HL-60 (cell line): ENCODE results near the gene OPRL1.

Source experiments
- DNase-seq, 2 experiments: peaks; one replicate each; pipeline ENCODE4 v3.0.0-alpha.2; 2010 to 2020; ENCODE audit warnings: low read depth in 1 of 2, low spot score in 1 of 2
- H3K27ac ChIP-seq: fragments of 250-450 bp; sonication (Bioruptor Pico); replicated peaks from 2 replicates; pipeline ENCODE4 v1.5.1; 2020; ENCODE audit warnings: mild to moderate bottlenecking, moderate library complexity
- H3K27me3 ChIP-seq: fragments of 250-450 bp; sonication (Bioruptor Pico); 2 replicates; pipeline ENCODE4 v1.5.1; 2021; ENCODE audit warnings: mild to moderate bottlenecking, moderate library complexity; ENCODE audit not compliant: insufficient read depth, poor library complexity, severe bottlenecking
- H3K4me3 ChIP-seq: replicated peaks from 2 replicates; pipeline ENCODE4 v1.5.1; 2011; ENCODE audit warnings: mild to moderate bottlenecking, control low read depth, low read length; ENCODE audit not compliant: insufficient read depth
- CTCF ChIP-seq: IDR thresholded peaks from one replicate; pipeline ENCODE4 v1.5.1; 2011; ENCODE audit warnings: low read length, control low read depth, inconsistent platforms; ENCODE audit not compliant: insufficient read depth
- GABPA ChIP-seq: IDR thresholded peaks from 2 replicates; pipeline ENCODE4 v1.6.1; 2012; ENCODE audit warnings: low read depth
- POLR2AphosphoS5 ChIP-seq: IDR thresholded peaks from 2 replicates; pipeline ENCODE4 v1.6.1; 2012; ENCODE audit warnings: low read depth
- SPI1 ChIP-seq: IDR thresholded peaks from 2 replicates; pipeline ENCODE4 v1.6.1; 2012; ENCODE audit warnings: low read depth, mild to moderate bottlenecking, borderline replicate concordance
- TF ChIP-seq, protein P1 (sequence below): IDR thresholded peaks from 2 replicates; pipeline ENCODE4 v1.6.1; 2012; ENCODE audit warnings: low read depth; ENCODE audit not compliant: insufficient replicate concordance

The OPRL1 gene

GRCh38 chr20:64047968-64048401 lies 31.9 kb upstream of the OPRL1 start:
- Histone ChIP-seq H3K27me3 (peaks cover 23% of the 10 kb centered on the region), H3K27ac (no peak overlapping the region), H3K4me3 (no peak overlapping the region)
- no peak for TF ChIP-seq SPI1
- TF ChIP-seq, protein P1, sequence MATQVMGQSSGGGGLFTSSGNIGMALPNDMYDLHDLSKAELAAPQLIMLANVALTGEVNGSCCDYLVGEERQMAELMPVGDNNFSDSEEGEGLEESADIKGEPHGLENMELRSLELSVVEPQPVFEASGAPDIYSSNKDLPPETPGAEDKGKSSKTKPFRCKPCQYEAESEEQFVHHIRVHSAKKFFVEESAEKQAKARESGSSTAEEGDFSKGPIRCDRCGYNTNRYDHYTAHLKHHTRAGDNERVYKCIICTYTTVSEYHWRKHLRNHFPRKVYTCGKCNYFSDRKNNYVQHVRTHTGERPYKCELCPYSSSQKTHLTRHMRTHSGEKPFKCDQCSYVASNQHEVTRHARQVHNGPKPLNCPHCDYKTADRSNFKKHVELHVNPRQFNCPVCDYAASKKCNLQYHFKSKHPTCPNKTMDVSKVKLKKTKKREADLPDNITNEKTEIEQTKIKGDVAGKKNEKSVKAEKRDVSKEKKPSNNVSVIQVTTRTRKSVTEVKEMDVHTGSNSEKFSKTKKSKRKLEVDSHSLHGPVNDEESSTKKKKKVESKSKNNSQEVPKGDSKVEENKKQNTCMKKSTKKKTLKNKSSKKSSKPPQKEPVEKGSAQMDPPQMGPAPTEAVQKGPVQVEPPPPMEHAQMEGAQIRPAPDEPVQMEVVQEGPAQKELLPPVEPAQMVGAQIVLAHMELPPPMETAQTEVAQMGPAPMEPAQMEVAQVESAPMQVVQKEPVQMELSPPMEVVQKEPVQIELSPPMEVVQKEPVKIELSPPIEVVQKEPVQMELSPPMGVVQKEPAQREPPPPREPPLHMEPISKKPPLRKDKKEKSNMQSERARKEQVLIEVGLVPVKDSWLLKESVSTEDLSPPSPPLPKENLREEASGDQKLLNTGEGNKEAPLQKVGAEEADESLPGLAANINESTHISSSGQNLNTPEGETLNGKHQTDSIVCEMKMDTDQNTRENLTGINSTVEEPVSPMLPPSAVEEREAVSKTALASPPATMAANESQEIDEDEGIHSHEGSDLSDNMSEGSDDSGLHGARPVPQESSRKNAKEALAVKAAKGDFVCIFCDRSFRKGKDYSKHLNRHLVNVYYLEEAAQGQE = no peak
- no peak for TF ChIP-seq CTCF
- TF ChIP-seq GABPA = no peak
- no peak for TF ChIP-seq POLR2AphosphoS5
- DNase-seq = no peak

DNA sequence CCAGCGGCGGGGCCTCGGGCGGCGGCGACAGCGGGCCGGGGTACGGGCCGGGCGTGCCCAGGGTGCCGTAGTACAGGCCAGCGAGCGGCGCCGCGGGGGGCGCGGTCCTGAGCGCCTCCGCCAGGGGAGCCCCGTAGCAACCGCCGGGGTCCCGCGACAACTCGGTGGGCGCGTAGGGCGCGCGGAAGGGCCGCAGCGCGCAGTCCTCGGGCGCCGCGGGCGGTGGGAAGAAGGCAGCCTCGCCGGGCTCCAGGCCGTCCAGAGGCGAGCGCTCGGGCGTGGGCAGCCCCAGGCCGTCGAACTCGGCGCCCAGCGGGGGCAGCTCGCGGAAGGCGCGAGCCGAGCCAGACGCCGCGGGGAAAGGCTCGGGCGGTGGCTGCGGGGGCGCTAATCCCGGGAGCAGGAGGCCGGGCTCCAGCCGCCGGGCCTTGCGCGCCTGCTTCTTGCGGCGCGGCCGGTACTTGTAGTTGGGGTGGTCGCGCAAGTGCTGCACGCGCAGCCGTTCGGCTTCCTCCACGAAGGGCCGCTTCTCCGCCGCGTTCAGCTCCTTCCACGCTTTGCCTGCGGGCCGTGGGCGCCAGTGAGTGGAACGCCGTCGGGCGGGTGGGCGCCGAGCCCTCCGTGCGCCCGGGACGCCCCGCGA lies 31.4 kb upstream of the OPRL1 start:
- H3K27me3 ChIP-seq = peaks cover 23% of the 10 kb centered on the region

More for the DNA sequence above, 31.4 kb upstream of the OPRL1 start:
- H3K27ac ChIP-seq = no peak overlapping the region
- no peak for DNase-seq
- TF ChIP-seq POLR2AphosphoS5 = no peak
- no peak for TF ChIP-seq GABPA
- TF ChIP-seq, protein P1 = no peak
- TF ChIP-seq SPI1 = no peak
- no peak for TF ChIP-seq CTCF
- H3K4me3 ChIP-seq = no peak overlapping the region
